Measurements from ENCODE around the gene SYNDIG1.

- no peak for TF ChIP-seq POLR2A (IDR thresholded peaks at IDR 0.05)
- TF ChIP-seq CTCF (IDR thresholded peaks at IDR 0.05) = no peak
Observed at GRCh38 chr20:24649787-24650490, 180.5 kb downstream of the SYNDIG1 start.
